Upper lobe of left lung (tissue), 6 donors: ENCODE data around the gene CMTR1. TPM values are rescaled to one million over a fixed set of nuclear protein-coding genes. Genes with fewer than 3 reads are reported as not detected.

ENCODE experiments used
- ATAC-seq, 2 donors: fragments of 200-7000 bp; cut with Tn5 transposase; one replicate each; pipeline ENCODE4 v1.9.1; 2022; ENCODE audit warnings: mild to moderate bottlenecking in 2 of 2, moderate library complexity in 2 of 2; ENCODE audit not compliant: low FRiP score in 2 of 2
- DNase-seq, 2 donors: peaks; one replicate each; pipeline ENCODE4 v3.0.0-alpha.2; 2019 to 2020
- H3K27ac ChIP-seq, 4 donors: fragments of 200-600 bp; sonication (generic); one replicate each; pipeline ENCODE4 v1.5.1; 2016 to 2019
- H3K27me3 ChIP-seq, 4 donors: fragments of 200-600 bp; sonication (generic); one replicate each; pipeline ENCODE4 v1.5.1; 2017 to 2019
- H3K36me3 ChIP-seq, 4 donors: fragments of 200-600 bp; sonication (generic); one replicate each; pipeline ENCODE4 v1.5.1; 2016 to 2019
- H3K4me1 ChIP-seq, 4 donors: fragments of 200-600 bp; sonication (generic); one replicate each; pipeline ENCODE4 v1.5.1; 2018 to 2019
- H3K4me3 ChIP-seq, 4 donors: fragments of 200-600 bp; sonication (generic); one replicate each; pipeline ENCODE4 v1.5.1; 2017 to 2019; ENCODE audit warnings: mild to moderate bottlenecking in 2 of 4, moderate library complexity in 1 of 4
- H3K9me3 ChIP-seq, 4 donors: fragments of 200-600 bp; sonication (generic); one replicate each; pipeline ENCODE4 v1.5.1; 2018 to 2019
- EP300 ChIP-seq, 4 donors: sonication (generic); formaldehyde crosslinking; IDR thresholded peaks; one replicate each; pipeline ENCODE4 v1.5.1; 2017; ENCODE audit warnings: antibody characterized with exemption in 4 of 4, control low read depth in 2 of 4
- POLR2A ChIP-seq, 4 donors: fragments of 450-650 bp; IDR thresholded peaks; one replicate each; pipeline ENCODE4 v1.5.1; 2016 to 2017; ENCODE audit warnings: antibody characterized with exemption in 4 of 4, mild to moderate bottlenecking in 2 of 4
- POLR2AphosphoS5 ChIP-seq, 2 donors: sonication (generic); formaldehyde crosslinking; IDR thresholded peaks; one replicate each; pipeline ENCODE4 v1.5.1; 2017; ENCODE audit warnings: antibody characterized with exemption in 2 of 2
- WGBS, 2 donors: methylation state at CpG; one replicate each; pipeline ENCODE4 v1.1.5; 2017 to 2018; 5-methylcytosine and 5-hydroxymethylcytosine counted together
- total RNA-seq, 6 donors: library from RNA; depleted of rRNA in 4 of 6; stranded (reverse); fragments of >200 nt in 4 of 6; gene quantifications; one replicate each; pipeline versions ENCODE4 v1.1.0 to v1.2.1, GENCODE V29; 2016 to 2021
- TF ChIP-seq, protein P1 (sequence below), 6 experiments: fragments of 450-650 bp in 4 of 6; fragments of 200-600 bp in 2 of 6; sonication (generic) in 2 of 6; IDR thresholded peaks; one replicate each; pipeline ENCODE4 v1.5.1; 2016 to 2019; ENCODE audit warnings: antibody characterized with exemption in 6 of 6
- donor health status: DM: no; HTN: no; CAD: no; lungs with moderate emphysema.
- donor health status: DM: no; HTN: yes; CAD: no; lungs with severe emphysema.

The CMTR1 gene
- total RNA-seq, 6 donors from 2014 or later = 34.5 to 80.7 (median 38.1) TPM

DNA sequence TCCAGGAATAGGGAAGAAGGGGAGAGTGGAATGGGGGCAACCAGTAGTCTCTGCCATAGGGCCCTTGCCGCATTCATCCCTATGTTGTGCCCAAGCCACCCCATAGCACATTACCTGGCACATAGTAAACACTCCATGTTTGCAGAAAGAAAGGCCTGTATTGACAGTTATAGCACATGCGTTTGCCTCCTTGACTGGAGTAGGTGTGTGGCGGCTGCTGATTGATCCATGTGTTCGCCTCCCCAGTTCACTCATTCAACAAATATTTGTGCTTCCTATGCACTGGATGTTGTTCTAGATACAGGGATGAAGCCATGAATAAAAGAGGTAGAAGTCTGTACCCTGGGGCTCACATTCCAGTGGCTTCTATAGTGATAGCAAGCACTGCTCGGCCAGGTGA lies 86.4 kb downstream of the CMTR1 start:
- Histone ChIP-seq H3K27ac (no peak overlapping the region), H3K4me1 (peaks cover 0 to 10% (median 8%) of the 10 kb centered on the region in 4 donors), H3K27me3 (no peaks in the 10 kb centered on the region), H3K9me3 (no peaks in the 10 kb centered on the region), H3K36me3 (no peaks in the 10 kb centered on the region), H3K4me3 (no peak overlapping the region)
- ATAC-seq (no peak), DNase-seq (no peak)
- TF ChIP-seq, protein P1, sequence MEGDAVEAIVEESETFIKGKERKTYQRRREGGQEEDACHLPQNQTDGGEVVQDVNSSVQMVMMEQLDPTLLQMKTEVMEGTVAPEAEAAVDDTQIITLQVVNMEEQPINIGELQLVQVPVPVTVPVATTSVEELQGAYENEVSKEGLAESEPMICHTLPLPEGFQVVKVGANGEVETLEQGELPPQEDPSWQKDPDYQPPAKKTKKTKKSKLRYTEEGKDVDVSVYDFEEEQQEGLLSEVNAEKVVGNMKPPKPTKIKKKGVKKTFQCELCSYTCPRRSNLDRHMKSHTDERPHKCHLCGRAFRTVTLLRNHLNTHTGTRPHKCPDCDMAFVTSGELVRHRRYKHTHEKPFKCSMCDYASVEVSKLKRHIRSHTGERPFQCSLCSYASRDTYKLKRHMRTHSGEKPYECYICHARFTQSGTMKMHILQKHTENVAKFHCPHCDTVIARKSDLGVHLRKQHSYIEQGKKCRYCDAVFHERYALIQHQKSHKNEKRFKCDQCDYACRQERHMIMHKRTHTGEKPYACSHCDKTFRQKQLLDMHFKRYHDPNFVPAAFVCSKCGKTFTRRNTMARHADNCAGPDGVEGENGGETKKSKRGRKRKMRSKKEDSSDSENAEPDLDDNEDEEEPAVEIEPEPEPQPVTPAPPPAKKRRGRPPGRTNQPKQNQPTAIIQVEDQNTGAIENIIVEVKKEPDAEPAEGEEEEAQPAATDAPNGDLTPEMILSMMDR (IDR thresholded peaks at IDR 0.05) = no peak
- no peak for TF ChIP-seq EP300 (IDR thresholded peaks at IDR 0.05)
- TF ChIP-seq POLR2A (IDR thresholded peaks at IDR 0.05) = no peak
- TF ChIP-seq POLR2AphosphoS5 (IDR thresholded peaks at IDR 0.05) = no peak
- WGBS, 2 donors = 95 to 96% methylated on average over 4 to 5 of the region's 5 CpGs

GRCh38 chr6:37520926-37521325 lies 87.9 kb downstream of the CMTR1 start:
- Histone ChIP-seq H3K4me1 (peaks cover 0 to 6% (median 4%) of the 10 kb centered on the region in 4 donors), H3K4me3 (no peak overlapping the region), H3K27ac (no peak overlapping the region), H3K9me3 (no peaks in the 10 kb centered on the region), H3K36me3 (no peaks in the 10 kb centered on the region), H3K27me3 (no peaks in the 10 kb centered on the region)
- TF ChIP-seq POLR2AphosphoS5 (IDR thresholded peaks at IDR 0.05) = no peak
- TF ChIP-seq EP300 (IDR thresholded peaks at IDR 0.05) = no peak
- no peak for TF ChIP-seq POLR2A (IDR thresholded peaks at IDR 0.05)
- TF ChIP-seq, protein P1 (IDR thresholded peaks at IDR 0.05) = no peak
- 54 to 56% methylated on average over 6 of the region's 6 CpGs for WGBS, 2 donors
- DNase-seq (no peak), ATAC-seq (no peak)

DNA sequence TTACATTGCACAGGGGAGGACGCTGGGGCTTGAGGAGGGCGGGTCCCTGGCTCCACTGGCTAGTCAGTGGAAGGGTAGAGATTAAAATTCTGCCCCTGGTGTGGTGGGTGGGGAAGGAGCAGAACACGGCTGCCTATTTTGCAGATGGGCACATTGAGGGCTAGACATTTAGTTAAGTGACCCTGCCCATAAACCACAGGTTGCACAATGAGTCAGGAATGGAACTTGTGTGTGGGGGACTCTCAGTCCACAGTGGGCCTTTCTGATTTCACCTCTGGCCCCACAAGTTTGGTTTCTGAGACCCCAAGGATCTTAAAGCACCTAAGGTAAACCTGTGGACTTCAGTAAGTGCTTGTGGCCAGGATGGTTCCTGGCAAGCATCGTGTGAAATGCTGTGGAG lies 88.7 kb downstream of the CMTR1 start:
- ATAC-seq = no peak
- no peak for DNase-seq
- H3K4me1 ChIP-seq = no peaks in the 10 kb centered on the region
- H3K9me3 ChIP-seq = no peaks in the 10 kb centered on the region
- WGBS, 2 donors = 64 to 72% methylated on average over 3 to 4 of the region's 4 CpGs
- no peak overlapping the region for H3K27ac ChIP-seq
- no peak overlapping the region for H3K4me3 ChIP-seq
- no peak for TF ChIP-seq EP300 (IDR thresholded peaks at IDR 0.05)
- TF ChIP-seq, protein P1 (IDR thresholded peaks at IDR 0.05) = no peak
- TF ChIP-seq POLR2A (IDR thresholded peaks at IDR 0.05) = no peak
- no peak for TF ChIP-seq POLR2AphosphoS5 (IDR thresholded peaks at IDR 0.05)
- H3K36me3 ChIP-seq = no peaks in the 10 kb centered on the region
- H3K27me3 ChIP-seq = no peaks in the 10 kb centered on the region

DNA sequence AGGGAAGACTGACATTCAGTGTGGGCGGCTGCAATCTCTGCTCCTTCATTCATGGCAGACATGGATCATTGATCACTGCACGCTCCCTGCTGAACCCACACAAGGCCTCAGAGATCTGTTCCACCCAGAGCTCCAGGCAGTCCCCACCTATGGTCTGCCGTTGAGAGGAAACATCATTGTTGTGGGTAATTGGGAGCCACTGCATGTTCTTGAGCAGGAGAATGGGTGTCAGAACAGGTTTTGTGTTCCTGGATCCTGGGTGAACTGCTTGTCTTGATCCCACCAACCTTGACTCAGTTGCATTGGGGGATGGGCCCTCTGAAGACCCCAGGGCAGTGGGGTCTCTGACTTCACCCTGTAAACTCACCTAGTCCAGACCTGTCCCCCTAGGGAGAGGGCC lies 89.8 kb downstream of the CMTR1 start:
- H3K4me3 ChIP-seq = no peak overlapping the region
- DNase-seq (no peak), ATAC-seq (no peak)
- H3K4me1 ChIP-seq = no peaks in the 10 kb centered on the region
- H3K9me3 ChIP-seq = no peaks in the 10 kb centered on the region
- 87 to 92% methylated on average over 2 to 3 of the region's 3 CpGs for WGBS, 2 donors
- no peak overlapping the region for H3K27ac ChIP-seq
- H3K27me3 ChIP-seq = no peaks in the 10 kb centered on the region
- TF ChIP-seq, protein P1 (IDR thresholded peaks at IDR 0.05) = no peak
- TF ChIP-seq EP300 (IDR thresholded peaks at IDR 0.05) (no peak), POLR2A (IDR thresholded peaks at IDR 0.05) (no peak), POLR2AphosphoS5 (IDR thresholded peaks at IDR 0.05) (no peak)
- no peaks in the 10 kb centered on the region for H3K36me3 ChIP-seq

DNA sequence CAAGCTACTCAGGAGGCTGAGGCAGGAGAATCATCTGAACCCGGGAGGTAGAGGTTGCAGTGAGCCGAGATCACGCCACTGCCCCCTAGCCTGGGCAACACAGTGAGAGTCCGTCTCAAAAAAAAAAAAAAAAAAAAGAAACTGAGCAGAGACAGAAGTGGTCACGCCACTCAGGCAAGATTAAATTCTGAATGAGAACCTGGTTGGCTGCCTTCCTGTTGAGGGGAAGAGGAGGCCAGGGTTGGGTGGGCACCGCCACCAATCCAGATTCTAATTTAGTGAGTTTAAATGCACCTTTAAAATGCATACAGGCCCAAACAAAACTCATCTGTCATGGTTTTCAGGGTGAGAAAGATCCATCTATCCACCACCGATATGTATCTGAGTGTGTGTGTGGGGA lies 90.4 kb downstream of the CMTR1 start:
- no peak for TF ChIP-seq EP300 (IDR thresholded peaks at IDR 0.05)
- TF ChIP-seq, protein P1 (IDR thresholded peaks at IDR 0.05) = no peak
- no peak for TF ChIP-seq POLR2A (IDR thresholded peaks at IDR 0.05)
- no peak for TF ChIP-seq POLR2AphosphoS5 (IDR thresholded peaks at IDR 0.05)
- Histone ChIP-seq H3K9me3 (no peaks in the 10 kb centered on the region), H3K4me1 (no peaks in the 10 kb centered on the region), H3K27me3 (no peaks in the 10 kb centered on the region), H3K4me3 (no peak overlapping the region), H3K36me3 (no peaks in the 10 kb centered on the region), H3K27ac (no peak overlapping the region)
- ATAC-seq (no peak), DNase-seq (no peak)
- WGBS, 2 donors = 62 to 74% methylated on average over 7 of the region's 7 CpGs
